ENCODE data around the gene SLC39A12.

The SLC39A12 gene

GRCh38 chr10:18066947-18067346 lies 115.2 kb downstream of the SLC39A12 start:
- DNase-seq = no peak

- no peak for DNase-seq
These were observed 116.7 kb downstream of the SLC39A12 start for GRCh38 chr10:18068401-18068800.

GRCh38 chr10:18071591-18071990 lies 119.9 kb downstream of the SLC39A12 start:
- DNase-seq = no peak

GRCh38 chr10:18073314-18073713 lies 121.6 kb downstream of the SLC39A12 start:
- DNase-seq = no peak

GRCh38 chr10:18075881-18076280 lies 124.2 kb downstream of the SLC39A12 start:
- no peak for DNase-seq

- no peak for DNase-seq
These were observed 128.1 kb downstream of the SLC39A12 start for GRCh38 chr10:18079665-18080295.

- no peak for DNase-seq
These were observed 130.7 kb downstream of the SLC39A12 start for GRCh38 chr10:18082381-18082780.

- DNase-seq = no peak
These were observed 134.1 kb downstream of the SLC39A12 start for GRCh38 chr10:18085855-18086254.

GRCh38 chr10:18086746-18087145 lies 135.0 kb downstream of the SLC39A12 start:
- DNase-seq = no peak

- no peak for DNase-seq
These were observed 135.6 kb downstream of the SLC39A12 start for GRCh38 chr10:18087355-18087754.
